WTC11 (cell line): Measurements from ENCODE around the gene WDR82. TPM values are rescaled to one million over a fixed set of nuclear protein-coding genes. Genes with fewer than 3 reads are reported as not detected.

Experiments used
- ATAC-seq: fragments of 200-7000 bp; cut with Tn5 transposase; 2 replicates; pipeline ENCODE4 v1.10.0; 2021; ENCODE audit warnings: mild to moderate bottlenecking, moderate library complexity
- CTCF ChIA-PET: fragments of 300-600 bp; sonication (Branson Sonifier 250); formaldehyde crosslinking; loops from one replicate; lab custom pipeline; 2021; ENCODE audit warnings: antibody characterized with exemption; lab: Charles Lee
- POLR2A ChIA-PET: fragments of 350-600 bp; sonication (Branson Sonifier 250); formaldehyde crosslinking; loops from one replicate; lab custom pipeline; 2021; ENCODE audit warnings: antibody characterized with exemption; lab: Charles Lee
- DNase-seq: peaks from one replicate; pipeline ENCODE4 v3.0.0; 2021; ENCODE audit warnings: low spot score
- H3K27ac Mint-ChIP-seq: 2 replicates; pipeline ENCODE4 v1.8.0; 2021; ENCODE audit warnings: mixed read lengths
- H3K27me3 Mint-ChIP-seq: 2 replicates; pipeline ENCODE4 v1.8.0; 2021; ENCODE audit warnings: low read depth, mild to moderate bottlenecking, moderate library complexity, mixed read lengths
- H3K36me3 Mint-ChIP-seq: 2 replicates; pipeline ENCODE4 v1.8.0; 2021; ENCODE audit warnings: mixed read lengths
- H3K4me1 Mint-ChIP-seq: 2 replicates; pipeline ENCODE4 v1.8.0; 2022; ENCODE audit warnings: mixed read lengths
- H3K4me3 Mint-ChIP-seq: 2 replicates; pipeline ENCODE4 v1.8.0; 2021; ENCODE audit warnings: mild to moderate bottlenecking, moderate library complexity, mixed read lengths
- H3K9me3 Mint-ChIP-seq: 2 replicates; pipeline ENCODE4 v1.8.0; 2021; ENCODE audit warnings: mixed read lengths
- CTCF ChIP-seq: fragments of 200-600 bp; IDR thresholded peaks from 2 replicates; pipeline ENCODE4 v1.8.0; 2022; ENCODE audit warnings: antibody characterized with exemption
- E2F4 ChIP-seq: sonication (generic); formaldehyde crosslinking; IDR thresholded peaks from 2 replicates; pipeline ENCODE4 v1.8.1; 2022; ENCODE audit warnings: low read depth, mild to moderate bottlenecking, moderate library complexity, missing genetic modification reagents, borderline replicate concordance
- ETV6 ChIP-seq: sonication (generic); formaldehyde crosslinking; IDR thresholded peaks from 2 replicates; pipeline ENCODE4 v1.8.1; 2022; ENCODE audit warnings: mild to moderate bottlenecking, missing genetic modification reagents
- GABPB1 ChIP-seq: sonication (generic); formaldehyde crosslinking; IDR thresholded peaks from 2 replicates; pipeline ENCODE4 v1.8.1; 2023; ENCODE audit warnings: mild to moderate bottlenecking, missing genetic modification reagents
- JAZF1 ChIP-seq: fragments of 250-450 bp; sonication (Bioruptor Pico); IDR thresholded peaks from 2 replicates; pipeline ENCODE4 v1.9.0; 2021; ENCODE audit warnings: moderate library complexity, mild to moderate bottlenecking, inconsistent platforms
- KAT7 ChIP-seq: sonication (generic); formaldehyde crosslinking; IDR thresholded peaks from 2 replicates; pipeline ENCODE4 v1.8.1; 2023; ENCODE audit warnings: missing genetic modification reagents, mild to moderate bottlenecking, borderline replicate concordance
- NFATC4 ChIP-seq: fragments of 250-450 bp; sonication (Bioruptor Pico); IDR thresholded peaks from 2 replicates; pipeline ENCODE4 v1.9.0; 2021; ENCODE audit warnings: mild to moderate bottlenecking
- NFYB ChIP-seq: sonication (generic); formaldehyde crosslinking; conservative IDR thresholded peaks from 2 replicates; pipeline ENCODE4 v1.8.0; 2022; ENCODE audit warnings: low read depth, missing genetic modification reagents
- NR2C2 ChIP-seq: sonication (generic); formaldehyde crosslinking; IDR thresholded peaks from 2 replicates; pipeline ENCODE4 v1.8.0; 2022; ENCODE audit warnings: mild to moderate bottlenecking, missing genetic modification reagents
- OVOL2 ChIP-seq: fragments of 250-450 bp; sonication (Bioruptor Pico); IDR thresholded peaks from 2 replicates; pipeline ENCODE4 v1.9.0; 2021; ENCODE audit warnings: mild to moderate bottlenecking, borderline replicate concordance
- PRRX2 ChIP-seq: fragments of 250-450 bp; sonication (Bioruptor Pico); IDR thresholded peaks from 2 replicates; pipeline ENCODE4 v1.8.0; 2021; ENCODE audit warnings: mild to moderate bottlenecking
- SMAD4 ChIP-seq: sonication (generic); formaldehyde crosslinking; IDR thresholded peaks from 2 replicates; pipeline ENCODE4 v1.8.0; 2022; ENCODE audit warnings: mild to moderate bottlenecking, missing genetic modification reagents
- SOX15 ChIP-seq: fragments of 250-450 bp; sonication (Bioruptor Pico); IDR thresholded peaks from 2 replicates; pipeline ENCODE4 v1.9.0; 2021; ENCODE audit warnings: mild to moderate bottlenecking
- TCF7 ChIP-seq: sonication (generic); formaldehyde crosslinking; IDR thresholded peaks from 2 replicates; pipeline ENCODE4 v1.8.0; 2022; ENCODE audit warnings: mild to moderate bottlenecking, low read depth, missing genetic modification reagents, moderate library complexity
- ZNF263 ChIP-seq: sonication (generic); formaldehyde crosslinking; IDR thresholded peaks from 2 replicates; pipeline ENCODE4 v1.8.1; 2022; ENCODE audit warnings: low read depth, mild to moderate bottlenecking, moderate library complexity, missing genetic modification reagents
- ZNF416 ChIP-seq: fragments of 250-450 bp; sonication (Bioruptor Pico); IDR thresholded peaks from 2 replicates; pipeline ENCODE4 v1.9.0; 2021; ENCODE audit warnings: mild to moderate bottlenecking, inconsistent platforms
- ZNF671 ChIP-seq: fragments of 250-450 bp; sonication (Bioruptor Pico); IDR thresholded peaks from 2 replicates; pipeline ENCODE4 v1.8.0; 2021; ENCODE audit warnings: mild to moderate bottlenecking
- total RNA-seq: library from RNA; stranded (reverse); gene quantifications from 3 replicates; pipeline ENCODE4 v1.2.3, GENCODE V29; 2021

WDR82 gene
- total RNA-seq, 1 experiment from 2014 or later = 69.7 TPM

- TF ChIP-seq OVOL2 (CRISPR knock-in tag) = no peak
- DNase-seq = no peak
- ATAC-seq = no peak
- no peaks in the 10 kb centered on the region for H3K9me3 Mint-ChIP-seq
- H3K4me1 Mint-ChIP-seq = peaks cover 18% of the 10 kb centered on the region
- ChIA-PET POLR2A (no interaction called here), CTCF (no interaction called here)
- no peak overlapping the region for H3K27ac Mint-ChIP-seq
- H3K27me3 Mint-ChIP-seq = peaks cover 9% of the 10 kb centered on the region
- no peaks in the 10 kb centered on the region for H3K36me3 Mint-ChIP-seq
- no peak overlapping the region for H3K4me3 Mint-ChIP-seq
These were observed 24.1 kb upstream of the WDR82 start for GRCh38 chr3:52302426-52303145.

GRCh38 chr3:52299879-52300611 is 21.6 kb upstream of the WDR82 start:
- Mint-ChIP-seq H3K4me3 (peak overlapping the region; percentile 65), H3K9me3 (no peaks in the 10 kb centered on the region), H3K4me1 (peaks cover 18% of the 10 kb centered on the region), H3K27me3 (peaks cover 6% of the 10 kb centered on the region), H3K27ac (no peak overlapping the region), H3K36me3 (no peaks in the 10 kb centered on the region)
- POLR2A ChIA-PET = interaction anchor here (0.6 to 1.9 kb wide), 2 partner anchors 12 to 21 kb away, joined by 3 to 8 read pairs; partner anchors contain the start of gene GLYCTK
- DNase-seq (peak; percentile 26), ATAC-seq (peak; percentile 55)
- TF ChIP-seq NFYB (CRISPR knock-in tag) (no peak), KAT7 (CRISPR knock-in tag) (no peak), ZNF416 (no peak), TCF7 (no peak), ZNF671 (CRISPR knock-in tag) (no peak), PRRX2 (CRISPR knock-in tag) (no peak), GABPB1 (no peak), CTCF (no peak), SOX15 (CRISPR knock-in tag) (no peak), SMAD4 (no peak), NFATC4 (no peak), ETV6 (no peak), E2F4 (no peak), NR2C2 (CRISPR knock-in tag) (no peak)
- CTCF ChIA-PET = interaction anchor here (0.5 to 7.5 kb wide), 15 partner anchors 9 to 414 kb away, joined by 3 to 74 read pairs (median 6); partner anchors contain the start of genes GLYCTK and WDR82

- CTCF ChIA-PET = interaction anchor here (0.5 to 7.5 kb wide), 20 partner anchors 9 to 414 kb away, joined by 3 to 74 read pairs (median 5); partner anchors contain the start of genes GLYCTK and WDR82
- no peak for DNase-seq
- H3K4me3 Mint-ChIP-seq = peak overlapping the region; percentile 65
These were observed 20.9 kb upstream of the WDR82 start for GRCh38 chr3:52299247-52299878.

More at GRCh38 chr3:52299247-52299878, 20.9 kb upstream of the WDR82 start:
- Mint-ChIP-seq H3K27me3 (peaks cover under 1% of the 10 kb centered on the region; the same call in 1 of the 2 replicates), H3K36me3 (no peaks in the 10 kb centered on the region), H3K4me1 (peaks cover 18% of the 10 kb centered on the region), H3K9me3 (no peaks in the 10 kb centered on the region), H3K27ac (no peak overlapping the region)
- TF ChIP-seq ZNF263 (CRISPR knock-in tag) (0 out of 2 replicates have a peak, but pooled peaks have one; percentile 77), JAZF1 (CRISPR knock-in tag) (no peak)
- peak; percentile 10 for ATAC-seq
- POLR2A ChIA-PET = interaction anchor here (0.5 to 1.9 kb wide), 2 partner anchors 12 to 72 kb away, joined by 3 to 8 read pairs; partner anchors contain the start of gene GLYCTK
